Measurements from ENCODE around the gene CACNG4. TPM values are rescaled to one million over a fixed set of nuclear protein-coding genes. Genes with fewer than 3 reads are reported as not detected.

The CACNG4 gene
- total RNA-seq, 1 donor from 2014 or later: not detected

DNA sequence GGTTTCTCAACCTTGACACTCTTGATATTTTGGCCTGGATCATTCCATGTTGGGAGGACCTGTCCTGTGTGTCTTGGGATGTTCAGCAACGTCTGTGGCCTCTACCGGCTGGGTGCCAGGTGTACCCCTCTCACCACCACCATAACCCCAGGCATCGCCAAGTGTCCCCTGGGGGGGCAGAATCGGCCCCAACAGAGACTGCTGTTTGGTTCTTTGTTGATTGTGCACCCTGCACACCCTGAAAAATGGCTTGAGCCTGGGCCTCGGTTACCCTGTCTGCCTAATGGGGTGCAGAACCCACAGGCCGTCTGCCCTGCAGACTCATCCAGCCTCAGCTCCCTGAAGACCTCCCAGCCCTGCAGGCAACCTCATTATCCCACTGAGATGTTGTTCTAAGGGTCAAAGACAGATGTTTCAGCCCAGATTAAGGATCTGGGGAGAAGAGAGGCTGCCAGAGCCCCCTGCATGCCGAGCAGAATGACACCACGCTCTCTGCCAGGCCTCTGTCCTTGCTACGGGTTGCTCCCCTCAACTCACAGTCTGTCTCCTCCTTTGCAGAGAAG, 89.0 kb downstream of the CACNG4 start:
- no peak overlapping the region for H3K27ac ChIP-seq (replicated peaks)
- peaks cover 21% of the 10 kb centered on the region for H3K4me1 ChIP-seq
- no peak for TF ChIP-seq CTCF (IDR thresholded peaks at IDR 0.05; ENCODE audit: borderline replicate concordance)

GRCh38 chr17:67054011-67054591, 89.6 kb downstream of the CACNG4 start:
- TF ChIP-seq CTCF (IDR thresholded peaks at IDR 0.05; ENCODE audit: borderline replicate concordance): no peak
- Histone ChIP-seq H3K4me1 (peaks cover 21% of the 10 kb centered on the region), H3K36me3 (no peaks in the 10 kb centered on the region), H3K9me3 (replicated peaks) (peaks cover 11% of the 10 kb centered on the region), H3K27me3 (ENCODE audit: low read depth) (no peaks in the 10 kb centered on the region), H3K4me3 (no peak overlapping the region), H3K27ac (replicated peaks) (no peak overlapping the region)
- DNase-seq: no peak
- intact Hi-C loops (cut with micrococcal nuclease): no loop called here

More for the DNA sequence above, 89.0 kb downstream of the CACNG4 start:
- Histone ChIP-seq H3K9me3 (replicated peaks) (peaks cover 17% of the 10 kb centered on the region), H3K36me3 (no peaks in the 10 kb centered on the region), H3K27me3 (ENCODE audit: low read depth) (no peaks in the 10 kb centered on the region), H3K4me3 (no peak overlapping the region)
- DNase-seq: no peak
- intact Hi-C loops (cut with micrococcal nuclease): no loop called here

- DNase-seq: no peak
- no peaks in the 10 kb centered on the region for H3K27me3 ChIP-seq (ENCODE audit: low read depth)
- intact Hi-C loops (cut with micrococcal nuclease): no loop called here
- TF ChIP-seq CTCF (IDR thresholded peaks at IDR 0.05; ENCODE audit: borderline replicate concordance): no peak
- no peak overlapping the region for H3K4me3 ChIP-seq
- H3K9me3 ChIP-seq (replicated peaks): peaks cover 6% of the 10 kb centered on the region
- peaks cover 21% of the 10 kb centered on the region for H3K4me1 ChIP-seq
- H3K36me3 ChIP-seq: no peaks in the 10 kb centered on the region
- H3K27ac ChIP-seq (replicated peaks): no peak overlapping the region
Measured at GRCh38 chr17:67054608-67055007, 90.1 kb downstream of the CACNG4 start.

DNA sequence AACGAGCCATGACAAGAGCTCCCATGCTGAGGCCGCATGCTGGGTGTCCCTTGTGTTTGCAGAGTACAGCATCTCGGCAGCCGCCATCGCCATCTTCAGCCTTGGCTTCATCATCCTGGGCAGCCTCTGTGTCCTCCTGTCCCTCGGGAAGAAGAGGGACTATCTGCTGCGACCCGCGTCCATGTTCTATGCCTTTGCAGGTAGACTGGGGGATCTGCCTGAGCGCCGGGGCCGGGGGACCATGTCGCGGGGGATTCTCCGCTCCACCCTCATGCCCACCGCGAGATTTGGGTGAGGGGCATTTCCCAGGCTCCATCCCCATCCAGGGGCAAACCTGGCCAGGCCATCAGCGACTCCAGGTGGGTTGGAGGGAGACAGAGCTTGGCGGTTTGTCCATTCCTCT, 90.5 kb downstream of the CACNG4 start:
- Histone ChIP-seq H3K4me3 (no peak overlapping the region), H3K27ac (replicated peaks) (no peak overlapping the region), H3K36me3 (no peaks in the 10 kb centered on the region), H3K27me3 (ENCODE audit: low read depth) (no peaks in the 10 kb centered on the region), H3K4me1 (peaks cover 21% of the 10 kb centered on the region), H3K9me3 (replicated peaks) (peaks cover 1% of the 10 kb centered on the region)
- no peak for DNase-seq
- TF ChIP-seq CTCF (IDR thresholded peaks at IDR 0.05; ENCODE audit: borderline replicate concordance): no peak
- intact Hi-C loops (cut with micrococcal nuclease): no loop called here

- H3K4me3 ChIP-seq: no peak overlapping the region
- TF ChIP-seq CTCF (IDR thresholded peaks at IDR 0.05; ENCODE audit: borderline replicate concordance): no peak
- intact Hi-C loops (cut with micrococcal nuclease): no loop called here
- no peaks in the 10 kb centered on the region for H3K9me3 ChIP-seq (replicated peaks)
- peaks cover 14% of the 10 kb centered on the region for H3K4me1 ChIP-seq
- DNase-seq: no peak
- peak overlapping the region; percentile 53 for H3K27ac ChIP-seq (replicated peaks)
- H3K27me3 ChIP-seq (ENCODE audit: low read depth): no peaks in the 10 kb centered on the region
- H3K36me3 ChIP-seq: no peaks in the 10 kb centered on the region
Measured at GRCh38 chr17:67055811-67056745, 91.6 kb downstream of the CACNG4 start.
